ENCODE measurements around the gene PRPS1L1.

GRCh38 chr7:17996442-17997223, 31.0 kb downstream of the PRPS1L1 start:
- TF ChIP-seq EZH2phosphoT487 (IDR thresholded peaks at IDR 0.05; ENCODE audit: insufficient read depth, low read depth): no peak
- no peak for TF ChIP-seq EZH2 (IDR thresholded peaks at IDR 0.05; ENCODE audit: insufficient read depth, poor library complexity, severe bottlenecking)

Data from GM23248 (cell line).